ENCODE measurements around the gene CPSF3. TPM values are rescaled to one million over a fixed set of nuclear protein-coding genes. Genes with fewer than 3 reads are reported as not detected.

The CPSF3 gene
- total and polyA plus RNA-seq, 2 experiments from 2014 or later, result 39.6 to 40.3 TPM

DNA sequence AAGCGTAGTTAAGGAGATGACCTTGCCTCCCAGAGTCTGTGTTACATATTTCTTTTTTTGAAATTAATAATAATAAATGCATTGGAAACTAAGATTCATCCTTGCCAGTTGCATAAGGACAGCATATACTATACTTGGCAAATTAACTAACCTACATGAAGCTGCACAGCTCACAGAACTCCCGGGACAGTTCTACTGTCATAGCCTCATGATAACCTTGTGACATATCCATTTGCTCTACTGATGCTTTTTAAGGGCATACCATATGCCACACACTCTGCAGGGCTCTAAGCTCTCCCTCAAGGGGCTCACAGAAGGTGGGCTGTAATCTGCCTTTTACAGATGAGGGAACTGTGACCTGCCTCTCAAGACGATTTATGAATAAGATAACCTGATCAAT, 3.9 kb upstream of the CPSF3 start:
- in situ Hi-C loops (cut with MboI), result no loop called here
- WGBS, 2 experiments (ENCODE audit: low coverage in 1 of 2, low lambda C conversion rate in 2 of 2, missing lambda C conversion rate in 2 of 2), result 45 to 53% methylated on average over 3 of the region's 3 CpGs
- peaks cover 96% of the 10 kb centered on the region for H3K79me2 ChIP-seq (ENCODE audit: insufficient read depth)
- no peaks in the 10 kb centered on the region for H3K27me3 ChIP-seq (replicated peaks; ENCODE audit: insufficient read depth)
- H3K27ac ChIP-seq, result no peak overlapping the region
- no peak overlapping the region for H3K4me2 ChIP-seq (ENCODE audit: unreplicated experiment)
- H2AFZ ChIP-seq, result no peak overlapping the region
- no peak for DNase-seq
- no peaks in the 10 kb centered on the region for H3K9me3 ChIP-seq (ENCODE audit: low read depth)
- H3F3A ChIP-seq (ENCODE audit: insufficient read depth), result no peaks in the 10 kb centered on the region
- peaks cover 19% of the 10 kb centered on the region for H3K4me1 ChIP-seq (ENCODE audit: insufficient read depth)
- no peaks in the 10 kb centered on the region for H3K9me2 ChIP-seq (ENCODE audit: insufficient read depth)
- no peak for TF ChIP-seq EZH2phosphoT487 (IDR thresholded peaks at IDR 0.05; ENCODE audit: insufficient read depth, low read depth)
- TF ChIP-seq EZH2 (IDR thresholded peaks at IDR 0.05; ENCODE audit: insufficient read depth, poor library complexity, severe bottlenecking), result no peak
- no peaks in the 10 kb centered on the region for H4K20me1 ChIP-seq (ENCODE audit: insufficient read depth)
- no peaks in the 10 kb centered on the region for H3K36me3 ChIP-seq (ENCODE audit: low read depth)
- no peak overlapping the region for H3K4me3 ChIP-seq
- H3K9ac ChIP-seq, result no peak overlapping the region

DNA sequence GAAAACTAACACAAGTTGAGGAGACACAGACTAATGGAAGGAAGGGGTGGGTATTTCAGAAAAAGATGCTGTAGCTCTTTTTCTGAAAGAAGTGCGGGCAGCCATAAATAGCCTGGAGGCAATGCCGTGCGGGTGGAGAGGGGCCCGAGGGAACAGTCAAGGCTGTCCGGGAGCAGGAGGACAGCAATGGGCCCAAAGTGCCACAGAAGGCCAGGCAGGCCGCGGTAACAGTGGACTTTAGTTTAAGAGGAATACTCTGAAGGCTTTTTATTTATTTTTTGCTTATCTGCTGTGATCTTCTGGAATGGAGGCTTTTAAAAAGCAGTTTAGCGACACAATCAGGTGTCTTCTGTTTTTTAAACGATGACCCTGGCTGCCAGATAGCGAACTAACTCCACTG, 3.0 kb upstream of the CPSF3 start:
- H3K9ac ChIP-seq, result no peak overlapping the region

DNA sequence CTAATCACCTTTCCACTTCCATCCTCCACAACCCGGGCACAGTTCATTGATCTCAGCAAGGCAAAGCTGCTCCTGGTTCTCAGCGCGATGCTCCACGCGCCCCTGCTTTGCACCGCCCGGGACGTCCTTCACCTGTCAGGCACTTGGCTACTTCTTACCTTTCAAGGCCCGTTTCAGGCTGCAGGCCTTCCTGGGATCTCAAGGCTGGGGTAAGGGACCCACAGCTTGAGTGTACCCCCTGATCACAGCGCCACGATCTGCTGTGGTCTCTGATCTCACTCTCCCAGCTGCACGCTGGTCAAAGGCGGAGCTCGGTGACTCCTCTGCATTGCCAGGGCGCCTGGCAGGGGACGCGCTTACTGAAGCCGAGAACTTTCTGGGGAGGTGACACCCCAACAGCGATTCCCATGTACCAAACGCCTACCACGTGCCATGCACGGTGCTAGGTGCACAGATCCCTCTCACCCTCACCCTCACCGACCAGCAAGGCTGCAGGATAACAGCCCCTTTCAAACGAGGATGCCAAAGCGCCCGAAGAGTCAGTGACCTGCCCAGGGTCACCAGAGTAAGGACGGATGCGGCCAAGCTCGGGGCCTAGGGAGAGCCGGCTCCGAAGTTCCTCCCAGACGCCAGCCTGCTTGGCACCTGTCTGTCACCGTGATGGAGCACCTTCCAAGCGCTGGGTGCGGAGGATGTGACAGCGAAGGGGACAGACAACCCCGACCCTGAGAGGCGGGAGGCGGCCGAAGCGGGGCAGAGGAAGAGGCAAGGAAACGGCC, 944 bp upstream of the CPSF3 start:
- H4K20me1 ChIP-seq (ENCODE audit: insufficient read depth), result no peaks in the 10 kb centered on the region
- no peaks in the 10 kb centered on the region for H3K36me3 ChIP-seq (ENCODE audit: low read depth)
- peak; percentile 83 for DNase-seq
- peaks cover 14% of the 10 kb centered on the region for H3K4me1 ChIP-seq (ENCODE audit: insufficient read depth)
- in situ Hi-C loops (cut with MboI), result no loop called here
- H3K9me3 ChIP-seq (ENCODE audit: low read depth), result no peaks in the 10 kb centered on the region
- H3F3A ChIP-seq (ENCODE audit: insufficient read depth), result no peaks in the 10 kb centered on the region
- peak overlapping the region; percentile 83 for H3K27ac ChIP-seq
- H3K4me3 ChIP-seq, result peak overlapping the region; percentile 98
- H3K4me2 ChIP-seq (ENCODE audit: unreplicated experiment), result peak overlapping the region; percentile 95
- H3K9me2 ChIP-seq (ENCODE audit: insufficient read depth), result no peaks in the 10 kb centered on the region
- no peaks in the 10 kb centered on the region for H3K27me3 ChIP-seq (replicated peaks; ENCODE audit: insufficient read depth)
- 1 to 2% methylated on average over 41 to 42 of the region's 42 CpGs for WGBS, 2 experiments (ENCODE audit: low coverage in 1 of 2, low lambda C conversion rate in 2 of 2, missing lambda C conversion rate in 2 of 2)
- H3K9ac ChIP-seq, result peak overlapping the region; percentile 96
- peaks cover 96% of the 10 kb centered on the region for H3K79me2 ChIP-seq (ENCODE audit: insufficient read depth)
- H2AFZ ChIP-seq, result peak overlapping the region; percentile 96
- TF ChIP-seq EZH2phosphoT487 (IDR thresholded peaks at IDR 0.05; ENCODE audit: insufficient read depth, low read depth) (no peak), EZH2 (IDR thresholded peaks at IDR 0.05; ENCODE audit: insufficient read depth, poor library complexity, severe bottlenecking) (no peak)

More for the DNA sequence above, 3.0 kb upstream of the CPSF3 start:
- H3K4me1 ChIP-seq (ENCODE audit: insufficient read depth), result peaks cover 23% of the 10 kb centered on the region
- H2AFZ ChIP-seq, result no peak overlapping the region
- H3K79me2 ChIP-seq (ENCODE audit: insufficient read depth), result peaks cover 96% of the 10 kb centered on the region
- H4K20me1 ChIP-seq (ENCODE audit: insufficient read depth), result no peaks in the 10 kb centered on the region
- no peaks in the 10 kb centered on the region for H3K36me3 ChIP-seq (ENCODE audit: low read depth)
- in situ Hi-C loops (cut with MboI), result no loop called here
- TF ChIP-seq EZH2phosphoT487 (IDR thresholded peaks at IDR 0.05; ENCODE audit: insufficient read depth, low read depth) (no peak), EZH2 (IDR thresholded peaks at IDR 0.05; ENCODE audit: insufficient read depth, poor library complexity, severe bottlenecking) (no peak)
- H3K4me2 ChIP-seq (ENCODE audit: unreplicated experiment), result no peak overlapping the region
- no peak overlapping the region for H3K27ac ChIP-seq
- H3K9me2 ChIP-seq (ENCODE audit: insufficient read depth), result no peaks in the 10 kb centered on the region
- DNase-seq, result no peak
- H3K4me3 ChIP-seq, result no peak overlapping the region
- H3K9me3 ChIP-seq (ENCODE audit: low read depth), result no peaks in the 10 kb centered on the region
- no peaks in the 10 kb centered on the region for H3K27me3 ChIP-seq (replicated peaks; ENCODE audit: insufficient read depth)
- 90 to 91% methylated on average over 10 of the region's 10 CpGs for WGBS, 2 experiments (ENCODE audit: low coverage in 1 of 2, low lambda C conversion rate in 2 of 2, missing lambda C conversion rate in 2 of 2)
- H3F3A ChIP-seq (ENCODE audit: insufficient read depth), result no peaks in the 10 kb centered on the region

DNA sequence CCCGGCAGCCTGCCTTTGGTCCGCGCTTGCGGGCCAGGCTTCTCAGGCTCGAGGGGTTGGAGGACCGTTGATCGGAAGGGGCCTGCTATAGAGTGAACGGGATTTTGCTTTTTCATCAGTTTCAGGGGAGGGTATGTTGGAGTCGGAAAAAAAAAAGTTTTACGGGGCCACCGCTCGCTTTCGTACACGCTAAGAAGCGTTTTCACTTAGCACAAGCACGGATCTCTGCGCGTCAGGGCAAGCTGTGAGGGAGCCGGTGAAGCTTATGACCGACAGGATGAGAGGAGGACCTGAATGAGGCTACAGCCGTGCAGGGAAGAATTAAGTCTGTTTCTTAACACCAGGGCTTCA, 443 bp downstream of the CPSF3 start:
- WGBS, 2 experiments (ENCODE audit: low coverage in 1 of 2, low lambda C conversion rate in 2 of 2, missing lambda C conversion rate in 2 of 2), result 0 to 1% methylated on average over 21 of the region's 21 CpGs
- H3K9me2 ChIP-seq (ENCODE audit: insufficient read depth), result no peaks in the 10 kb centered on the region
- no peaks in the 10 kb centered on the region for H3K36me3 ChIP-seq (ENCODE audit: low read depth)
- H3K79me2 ChIP-seq (ENCODE audit: insufficient read depth), result peaks cover 84% of the 10 kb centered on the region
- H3K27me3 ChIP-seq (replicated peaks; ENCODE audit: insufficient read depth), result no peaks in the 10 kb centered on the region
- no peaks in the 10 kb centered on the region for H4K20me1 ChIP-seq (ENCODE audit: insufficient read depth)
- H3K9me3 ChIP-seq (ENCODE audit: low read depth), result no peaks in the 10 kb centered on the region
- peak overlapping the region; percentile 83 for H3K27ac ChIP-seq
- H3F3A ChIP-seq (ENCODE audit: insufficient read depth), result peaks cover 5% of the 10 kb centered on the region; the same call in 1 of the 2 replicates
- DNase-seq, result peak; percentile 70
- H2AFZ ChIP-seq, result peak overlapping the region; percentile 96
- H3K4me2 ChIP-seq (ENCODE audit: unreplicated experiment), result peak overlapping the region; percentile 93
- in situ Hi-C loops (cut with MboI), result no loop called here
- peaks cover 21% of the 10 kb centered on the region for H3K4me1 ChIP-seq (ENCODE audit: insufficient read depth)
- H3K9ac ChIP-seq, result peak overlapping the region; percentile 96
- TF ChIP-seq EZH2phosphoT487 (IDR thresholded peaks at IDR 0.05; ENCODE audit: insufficient read depth, low read depth), result no peak
- TF ChIP-seq EZH2 (IDR thresholded peaks at IDR 0.05; ENCODE audit: insufficient read depth, poor library complexity, severe bottlenecking), result no peak
- peak overlapping the region; percentile 98 for H3K4me3 ChIP-seq

Measured in GM23248 (cell line).